Effector memory CD8-positive, alpha-beta T cell (primary cell): ENCODE results near the gene YIPF7.

Experiments used
- ATAC-seq: fragments of 150-1000 bp; cut with Tn5 transposase; replicated peaks from 2 replicates; pipeline ENCODE4 v1.10.0; 2021; ENCODE audit warnings: mild to moderate bottlenecking, moderate library complexity
- DNase-seq, 3 experiments: peaks; one replicate each; pipeline ENCODE4 v3.0.0; 2021
- H3K27ac Mint-ChIP-seq, 2 donors: one replicate each; pipeline ENCODE4 v1.8.0; 2022; ENCODE audit warnings: mild to moderate bottlenecking in 2 of 2, mixed read lengths in 2 of 2, moderate library complexity in 2 of 2
- H3K27me3 Mint-ChIP-seq, 2 donors: one replicate each; pipeline ENCODE4 v1.8.0; 2022; ENCODE audit warnings: mixed read lengths in 2 of 2
- H3K36me3 Mint-ChIP-seq: one replicate; pipeline ENCODE4 v1.8.0; 2022; ENCODE audit warnings: mild to moderate bottlenecking, moderate library complexity, mixed read lengths; ENCODE audit not compliant: insufficient read depth
- H3K4me1 Mint-ChIP-seq, 2 donors: one replicate each; pipeline ENCODE4 v1.8.0; 2022; ENCODE audit warnings: low read depth in 2 of 2, mixed read lengths in 2 of 2
- H3K4me3 Mint-ChIP-seq, 2 donors: one replicate each; pipeline ENCODE4 v1.8.0; 2022; ENCODE audit warnings: mild to moderate bottlenecking in 2 of 2, mixed read lengths in 2 of 2, moderate library complexity in 2 of 2
- H3K9me3 Mint-ChIP-seq, 2 donors: one replicate each; pipeline ENCODE4 v1.8.0; 2022; ENCODE audit warnings: mixed read lengths in 2 of 2

Gene YIPF7

DNA sequence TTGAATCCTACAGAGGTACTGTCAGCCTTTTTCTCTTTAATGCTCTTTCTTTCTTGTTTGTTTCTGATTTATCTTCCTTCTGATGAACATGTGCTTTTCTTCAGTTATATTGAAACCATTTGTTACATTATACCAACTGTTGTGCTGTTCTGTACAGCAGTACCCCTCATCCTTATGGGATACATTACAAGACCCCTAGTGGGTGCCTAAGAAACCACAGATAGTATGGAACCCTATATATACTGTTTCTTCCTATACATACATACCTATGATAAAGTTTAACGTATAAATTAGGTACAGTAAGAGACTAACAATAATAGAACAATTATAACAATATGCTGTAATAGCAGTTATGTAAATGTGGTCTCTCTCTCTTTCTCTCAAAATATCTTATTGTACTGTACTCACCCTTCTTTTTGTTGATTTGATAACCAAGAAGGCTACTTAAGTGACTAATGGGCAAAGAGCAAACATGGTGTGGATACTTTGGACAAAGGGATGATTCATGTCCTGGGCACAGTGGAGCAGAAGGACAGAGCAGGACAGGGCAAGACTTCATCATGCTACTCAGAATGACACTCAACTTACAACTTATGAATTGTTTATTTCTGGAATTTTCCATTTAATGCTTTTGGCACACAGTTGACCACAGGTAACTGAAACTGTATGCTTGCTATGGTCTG, 10.7 kb upstream of the YIPF7 start:
- no peak overlapping the region for H3K27ac Mint-ChIP-seq
- H3K27me3 Mint-ChIP-seq, result peaks cover under 1 to 6% of the 10 kb centered on the region in 2 donors
- peaks cover 2 to 5% of the 10 kb centered on the region in 2 donors for H3K4me1 Mint-ChIP-seq
- DNase-seq (no peak), ATAC-seq (no peak)
- no peaks in the 10 kb centered on the region for H3K9me3 Mint-ChIP-seq
- H3K36me3 Mint-ChIP-seq, result no peaks in the 10 kb centered on the region
- H3K4me3 Mint-ChIP-seq, result no peak overlapping the region

DNA sequence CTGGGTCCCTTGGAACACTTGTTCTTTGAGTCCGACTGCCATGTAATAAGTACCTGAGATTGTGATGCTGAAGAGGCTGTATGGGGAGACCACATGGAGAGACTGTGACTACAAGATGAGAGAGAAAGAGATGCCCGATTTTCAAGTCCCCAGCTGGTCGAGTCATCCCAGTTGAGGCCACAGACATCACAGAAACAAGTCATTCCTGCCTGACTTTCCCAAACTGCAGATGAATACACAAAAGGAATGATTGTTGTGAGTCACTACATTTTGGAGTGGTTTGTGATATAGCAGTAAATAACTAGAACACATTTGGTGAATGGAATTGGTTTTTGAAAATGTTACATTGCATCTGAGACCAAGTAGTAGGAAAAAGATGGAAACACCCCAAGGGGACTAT, 9.0 kb upstream of the YIPF7 start:
- no peak for ATAC-seq
- H3K9me3 Mint-ChIP-seq, result no peaks in the 10 kb centered on the region
- H3K4me1 Mint-ChIP-seq, result peaks cover 2 to 5% of the 10 kb centered on the region in 2 donors
- H3K36me3 Mint-ChIP-seq, result no peaks in the 10 kb centered on the region
- H3K27ac Mint-ChIP-seq, result no peak overlapping the region
- no peak for DNase-seq
- no peak overlapping the region for H3K4me3 Mint-ChIP-seq
- peaks cover 0 to 6% of the 10 kb centered on the region in 2 donors for H3K27me3 Mint-ChIP-seq

DNA sequence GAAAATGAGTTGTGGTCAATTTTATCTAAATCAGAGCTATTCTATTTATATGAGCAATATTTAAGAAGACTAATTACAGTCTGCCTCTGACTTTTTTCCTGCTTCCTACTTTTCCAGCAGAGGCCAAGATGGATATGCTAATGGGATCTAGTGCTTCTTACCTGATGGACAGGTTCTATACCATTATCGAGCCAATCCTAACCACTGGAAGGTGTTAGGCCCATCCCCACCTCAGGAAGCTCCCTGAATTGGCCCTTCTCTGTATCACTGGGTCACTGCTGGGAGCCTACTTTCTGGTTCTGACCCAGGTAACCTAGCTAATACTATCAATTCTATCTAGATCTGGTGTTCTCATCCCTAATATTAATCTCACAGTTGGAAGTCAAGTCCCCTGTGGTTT, 577 bp upstream of the YIPF7 start:
- Mint-ChIP-seq H3K27ac (no peak overlapping the region), H3K4me1 (no peaks in the 10 kb centered on the region), H3K36me3 (no peaks in the 10 kb centered on the region), H3K4me3 (no peak overlapping the region), H3K9me3 (no peaks in the 10 kb centered on the region), H3K27me3 (peaks cover 3 to 16% of the 10 kb centered on the region in 2 donors)
- ATAC-seq (no peak), DNase-seq (no peak)

DNA sequence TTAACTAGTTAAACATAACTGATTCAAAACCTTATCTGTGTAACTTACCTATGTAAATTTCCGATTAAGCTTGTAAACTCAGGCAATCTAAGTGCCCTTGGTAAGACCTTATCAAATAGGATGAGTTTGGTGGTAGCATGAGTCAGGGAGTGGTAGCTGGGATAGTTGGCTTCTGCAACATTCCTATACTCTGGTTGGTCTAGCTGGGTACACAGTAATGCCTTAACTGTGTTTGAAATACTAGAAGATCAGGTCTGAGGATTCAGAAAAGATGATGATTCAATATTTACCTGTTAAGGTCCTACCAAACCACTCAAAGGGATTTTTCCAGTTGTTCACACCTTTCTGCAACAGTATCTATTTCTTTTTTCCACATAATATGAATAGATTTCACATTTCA, 5.3 kb downstream of the YIPF7 start:
- H3K4me3 Mint-ChIP-seq, result no peak overlapping the region
- no peaks in the 10 kb centered on the region for H3K4me1 Mint-ChIP-seq
- H3K27ac Mint-ChIP-seq, result no peak overlapping the region
- no peak for DNase-seq
- no peaks in the 10 kb centered on the region for H3K36me3 Mint-ChIP-seq
- H3K9me3 Mint-ChIP-seq, result peaks cover 0 to 4% of the 10 kb centered on the region in 2 donors
- no peak for ATAC-seq
- peaks cover 0 to 10% of the 10 kb centered on the region in 2 donors for H3K27me3 Mint-ChIP-seq

DNA sequence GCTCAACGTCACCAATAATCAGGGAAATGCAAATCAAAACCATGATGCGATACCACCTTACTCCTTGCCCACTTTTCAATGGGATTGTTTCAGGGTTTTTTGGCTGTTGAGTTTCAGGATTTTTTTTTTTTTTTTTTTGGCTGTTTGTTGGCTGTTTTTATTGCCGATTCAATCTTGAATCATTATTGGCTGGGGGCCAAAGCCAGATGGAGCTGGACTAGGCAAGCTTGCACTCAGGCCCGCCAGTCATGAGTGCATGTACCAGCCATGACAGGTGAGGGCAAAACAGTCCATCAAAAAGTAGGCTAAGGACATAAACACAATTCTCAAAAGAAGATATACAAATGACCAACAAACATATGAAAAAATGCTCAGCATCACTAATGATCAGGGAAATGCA, 13.3 kb downstream of the YIPF7 start:
- no peak overlapping the region for H3K4me3 Mint-ChIP-seq
- DNase-seq (no peak), ATAC-seq (no peak)
- no peaks in the 10 kb centered on the region for H3K4me1 Mint-ChIP-seq
- H3K9me3 Mint-ChIP-seq, result peaks cover 0 to 4% of the 10 kb centered on the region in 2 donors
- H3K36me3 Mint-ChIP-seq, result no peaks in the 10 kb centered on the region
- H3K27ac Mint-ChIP-seq, result no peak overlapping the region
- peaks cover 7 to 41% of the 10 kb centered on the region in 2 donors for H3K27me3 Mint-ChIP-seq

DNA sequence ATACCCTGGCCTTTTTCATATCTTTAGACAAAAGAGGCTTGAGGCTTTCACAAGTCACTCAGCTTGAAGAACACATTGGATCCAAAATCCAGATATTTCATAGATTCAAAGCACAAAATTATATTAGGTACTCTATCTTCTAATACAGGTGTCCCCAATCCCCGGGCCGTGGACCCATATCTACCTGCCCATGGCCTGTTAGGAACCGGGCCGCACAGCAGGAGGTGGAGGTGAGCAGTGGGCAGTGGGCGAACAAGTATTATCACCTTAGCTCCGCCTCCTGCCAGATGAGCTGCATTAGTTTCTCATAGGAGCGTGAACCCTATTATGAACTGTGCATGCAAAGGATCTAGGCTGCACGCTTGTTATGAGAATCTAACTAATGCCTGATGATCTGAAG, 18.7 kb downstream of the YIPF7 start:
- no peak for DNase-seq
- Mint-ChIP-seq H3K27ac (no peak overlapping the region), H3K27me3 (peaks cover 12 to 13% of the 10 kb centered on the region in 2 donors), H3K4me3 (no peak overlapping the region), H3K36me3 (no peaks in the 10 kb centered on the region), H3K4me1 (peaks cover 2 to 3% of the 10 kb centered on the region in 2 donors), H3K9me3 (no peaks in the 10 kb centered on the region)
- ATAC-seq, result no peak

DNA sequence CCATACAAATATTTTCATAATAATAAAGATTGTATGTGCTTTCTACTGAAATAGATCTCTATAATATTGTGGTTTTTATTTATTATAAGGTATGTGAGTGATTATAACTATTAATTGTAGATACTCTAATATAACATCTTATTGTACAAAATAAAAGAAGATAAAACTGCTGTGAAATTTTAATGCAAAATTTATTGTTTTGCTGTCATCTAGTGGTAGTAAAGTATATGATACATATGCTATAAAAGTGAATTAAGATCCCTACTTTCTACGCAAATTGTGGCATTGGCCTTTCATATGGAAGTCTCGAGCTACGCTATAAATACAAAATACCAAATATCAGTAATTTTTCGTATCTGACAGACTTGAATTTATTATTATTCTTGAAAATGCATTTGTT, 19.3 kb downstream of the YIPF7 start:
- H3K4me3 Mint-ChIP-seq, result no peak overlapping the region
- peaks cover 9 to 12% of the 10 kb centered on the region in 2 donors for H3K27me3 Mint-ChIP-seq
- H3K9me3 Mint-ChIP-seq, result no peaks in the 10 kb centered on the region
- H3K36me3 Mint-ChIP-seq, result no peaks in the 10 kb centered on the region
- DNase-seq, result no peak
- peaks cover 2 to 3% of the 10 kb centered on the region in 2 donors for H3K4me1 Mint-ChIP-seq
- H3K27ac Mint-ChIP-seq, result no peak overlapping the region
- no peak for ATAC-seq

DNA sequence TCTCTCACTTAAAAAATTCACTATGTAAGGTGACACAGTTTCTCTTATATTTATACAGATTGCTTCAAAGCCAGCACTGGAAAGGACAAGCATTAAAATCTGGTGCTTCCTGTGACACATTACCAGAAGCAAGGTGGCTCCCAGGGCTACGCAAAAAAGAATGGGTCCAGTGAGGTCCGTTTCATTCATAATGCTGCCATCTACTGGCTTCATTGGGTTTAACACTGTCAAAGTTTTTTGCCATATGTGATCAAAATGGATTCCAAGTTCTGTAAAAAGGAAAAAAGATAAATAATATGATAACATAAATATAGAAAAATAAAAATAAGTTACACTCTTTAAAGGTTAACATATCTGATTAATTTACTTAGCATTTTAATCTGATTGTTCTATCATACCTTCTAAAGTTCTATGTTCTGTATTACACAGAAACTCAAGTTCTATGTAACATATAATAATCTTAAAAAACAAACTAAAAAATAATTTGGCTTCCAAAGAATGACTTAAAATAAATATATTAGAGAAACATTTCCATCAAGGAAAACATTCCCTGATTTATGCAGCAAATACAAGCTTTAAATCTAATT, 22.1 kb downstream of the YIPF7 start:
- Mint-ChIP-seq H3K9me3 (no peaks in the 10 kb centered on the region), H3K27ac (no peak overlapping the region), H3K4me3 (no peak overlapping the region), H3K27me3 (peaks cover 0 to 6% of the 10 kb centered on the region in 2 donors), H3K36me3 (no peaks in the 10 kb centered on the region), H3K4me1 (peaks cover 2 to 3% of the 10 kb centered on the region in 2 donors)
- DNase-seq (peak; percentile 28 to 35 (median 31)), ATAC-seq (peak; percentile 91)

DNA sequence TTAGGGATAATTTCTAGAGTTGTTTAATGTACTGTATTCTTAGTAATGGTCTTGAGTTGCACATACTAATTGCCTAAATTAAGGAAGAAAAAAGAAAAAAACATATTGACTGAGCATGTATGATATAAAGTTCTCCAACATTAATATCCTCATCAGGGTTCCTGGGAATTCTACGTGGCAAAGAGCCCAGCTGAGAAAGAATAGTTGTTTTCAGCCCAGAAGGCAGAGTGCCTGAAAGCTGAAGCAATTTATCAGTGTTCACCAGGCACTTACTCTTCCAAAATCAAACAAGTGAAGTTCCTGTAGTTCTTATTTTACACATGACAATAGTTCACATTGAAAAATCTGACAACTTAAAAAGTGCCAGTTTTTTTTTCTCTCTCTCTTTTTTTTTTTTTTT, 27.7 kb downstream of the YIPF7 start:
- Mint-ChIP-seq H3K4me1 (no peaks in the 10 kb centered on the region), H3K27ac (no peak overlapping the region), H3K4me3 (no peak overlapping the region), H3K36me3 (no peaks in the 10 kb centered on the region), H3K27me3 (no peaks in the 10 kb centered on the region), H3K9me3 (no peaks in the 10 kb centered on the region)
- DNase-seq (no peak), ATAC-seq (no peak)

DNA sequence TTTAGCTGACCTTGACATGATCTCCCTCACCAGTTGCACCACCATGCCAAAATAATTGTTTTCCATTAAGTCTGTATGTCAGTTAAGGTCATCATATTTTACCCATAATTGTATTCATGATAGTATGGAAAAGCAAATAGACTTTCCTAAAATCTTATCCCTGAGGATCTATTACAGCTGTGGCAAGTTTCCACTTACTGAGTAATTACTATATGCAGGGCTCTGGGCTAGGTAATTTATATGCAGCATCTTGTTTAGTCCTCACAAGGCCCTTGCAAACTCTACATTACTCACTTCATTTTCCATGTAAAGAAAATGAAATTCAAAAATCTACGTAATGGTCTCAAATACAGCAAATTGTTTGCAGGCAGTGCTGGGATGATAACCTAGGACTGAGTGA, 34.8 kb downstream of the YIPF7 start:
- Mint-ChIP-seq H3K4me3 (no peak overlapping the region), H3K9me3 (no peaks in the 10 kb centered on the region), H3K27me3 (peaks cover 4 to 12% of the 10 kb centered on the region in 2 donors), H3K4me1 (no peaks in the 10 kb centered on the region), H3K36me3 (no peaks in the 10 kb centered on the region), H3K27ac (no peak overlapping the region)
- ATAC-seq (no peak), DNase-seq (no peak)

DNA sequence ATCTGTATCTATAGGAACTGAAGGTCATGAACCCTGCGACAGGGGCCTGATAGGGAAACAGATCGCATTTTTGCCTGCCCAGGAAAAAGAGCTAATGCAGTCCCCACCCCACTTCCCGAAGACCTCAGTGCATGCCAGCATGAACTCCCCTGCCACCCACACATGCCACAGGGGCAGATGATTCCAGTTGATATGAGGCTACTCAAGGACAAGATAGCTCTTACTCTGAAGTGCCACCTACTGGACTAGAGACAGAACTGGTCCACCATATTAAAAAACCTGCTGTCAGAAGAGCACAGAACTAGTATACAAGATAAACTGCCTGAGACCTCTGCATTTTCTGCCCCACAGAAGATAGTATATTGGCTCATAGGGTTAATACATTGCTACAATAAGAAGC, 68.0 kb downstream of the YIPF7 start:
- H3K27ac Mint-ChIP-seq, result no peak overlapping the region
- no peaks in the 10 kb centered on the region for H3K36me3 Mint-ChIP-seq
- H3K27me3 Mint-ChIP-seq, result no peaks in the 10 kb centered on the region
- H3K4me1 Mint-ChIP-seq, result no peaks in the 10 kb centered on the region
- H3K4me3 Mint-ChIP-seq, result no peak overlapping the region
- DNase-seq (no peak), ATAC-seq (no peak)
- H3K9me3 Mint-ChIP-seq, result peaks cover 0 to 9% of the 10 kb centered on the region in 2 donors

DNA sequence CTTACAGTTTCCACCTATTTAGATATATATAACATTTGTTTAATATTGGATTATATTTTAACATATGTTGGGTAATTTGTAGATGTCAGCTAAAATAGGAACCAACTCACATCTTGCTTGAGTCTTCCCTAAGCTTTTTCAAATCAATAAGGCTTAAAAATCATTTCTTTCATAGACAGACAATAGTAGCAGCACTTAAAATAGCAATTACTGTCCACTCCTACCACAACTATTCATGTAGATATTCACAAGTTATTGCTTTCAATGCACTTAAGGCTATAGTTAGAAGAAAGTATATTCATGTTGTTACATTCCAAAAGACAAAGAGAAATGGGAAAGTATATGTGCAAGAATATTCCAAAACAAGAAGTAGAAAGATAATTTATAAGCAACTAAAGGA, 71.2 kb downstream of the YIPF7 start:
- no peak overlapping the region for H3K4me3 Mint-ChIP-seq
- no peaks in the 10 kb centered on the region for H3K27me3 Mint-ChIP-seq
- no peaks in the 10 kb centered on the region for H3K36me3 Mint-ChIP-seq
- DNase-seq, result no peak
- no peak overlapping the region for H3K27ac Mint-ChIP-seq
- no peak for ATAC-seq
- H3K4me1 Mint-ChIP-seq, result no peaks in the 10 kb centered on the region
- H3K9me3 Mint-ChIP-seq, result peaks cover 0 to 8% of the 10 kb centered on the region in 2 donors

DNA sequence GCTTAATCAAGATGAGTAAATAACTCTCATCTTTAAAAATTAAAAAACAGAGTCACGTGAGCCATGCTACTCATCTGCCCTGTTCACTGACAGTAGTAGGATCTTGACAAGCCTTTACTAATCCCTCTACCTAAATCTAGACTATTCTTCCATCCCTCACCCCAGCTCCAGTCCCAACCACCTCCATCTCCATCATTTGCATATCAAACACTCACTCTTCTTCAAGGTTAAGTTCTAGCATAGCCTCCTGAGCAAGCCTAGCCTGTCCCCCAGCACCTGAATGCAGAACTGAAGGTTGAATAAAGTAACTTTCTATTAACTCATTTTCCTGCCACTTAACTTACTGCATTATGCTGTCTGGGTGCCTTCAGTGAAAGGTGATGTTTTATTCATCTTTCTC, 72.5 kb downstream of the YIPF7 start:
- DNase-seq, result no peak
- ATAC-seq, result no peak
- H3K27ac Mint-ChIP-seq, result no peak overlapping the region
- no peak overlapping the region for H3K4me3 Mint-ChIP-seq
- no peaks in the 10 kb centered on the region for H3K27me3 Mint-ChIP-seq
- H3K36me3 Mint-ChIP-seq, result no peaks in the 10 kb centered on the region
- no peaks in the 10 kb centered on the region for H3K4me1 Mint-ChIP-seq
- H3K9me3 Mint-ChIP-seq, result peaks cover 0 to 3% of the 10 kb centered on the region in 2 donors
